ACC112 (cell line): ENCODE measurements around the gene CRIM1.
"Not testable (repeated sequence)": the region's sequence is repeated elsewhere in the genome, so short reads cannot be mapped to it uniquely, and the experiment has no call there.

Experiments
- H2AFZ ChIP-seq: fragments of 200-600 bp; sonication (generic); one replicate; pipeline ENCODE4 v1.6.0; 2017; ENCODE audit warnings: antibody characterized with exemption, low read length; ENCODE audit not compliant: unreplicated experiment
- H3K27ac ChIP-seq: fragments of 200-600 bp; sonication (generic); 2 replicates; pipeline ENCODE4 v1.5.1; 2014; ENCODE audit warnings: low read depth, mild to moderate bottlenecking, antibody characterized with exemption, low read length, moderate library complexity
- H3K27me3 ChIP-seq: fragments of 200-600 bp; sonication (generic); 2 replicates; pipeline ENCODE4 v1.6.1; 2014; ENCODE audit warnings: mild to moderate bottlenecking, antibody characterized with exemption, low read length, moderate library complexity, mixed read lengths; ENCODE audit not compliant: insufficient read depth
- H3K36me3 ChIP-seq: fragments of 200-600 bp; sonication (generic); 2 replicates; pipeline ENCODE4 v1.6.1; 2016; ENCODE audit warnings: mild to moderate bottlenecking, antibody characterized with exemption, low read length, moderate library complexity, mixed read lengths; ENCODE audit not compliant: insufficient read depth
- H3K4me1 ChIP-seq: fragments of 200-600 bp; sonication (generic); one replicate; pipeline ENCODE4 v1.6.1; 2016; ENCODE audit warnings: low read length, mixed read lengths; ENCODE audit not compliant: insufficient read depth, unreplicated experiment, control insufficient read depth
- H3K4me3 ChIP-seq: fragments of 200-600 bp; sonication (generic); 2 replicates; pipeline ENCODE4 v1.5.1; 2014; ENCODE audit warnings: mild to moderate bottlenecking, low read depth, low read length
- H3K79me2 ChIP-seq: fragments of 200-600 bp; sonication (generic); one replicate; pipeline ENCODE4 v1.6.0; 2016; ENCODE audit warnings: low read length; ENCODE audit not compliant: control insufficient read depth, unreplicated experiment, insufficient read depth

Gene CRIM1

DNA sequence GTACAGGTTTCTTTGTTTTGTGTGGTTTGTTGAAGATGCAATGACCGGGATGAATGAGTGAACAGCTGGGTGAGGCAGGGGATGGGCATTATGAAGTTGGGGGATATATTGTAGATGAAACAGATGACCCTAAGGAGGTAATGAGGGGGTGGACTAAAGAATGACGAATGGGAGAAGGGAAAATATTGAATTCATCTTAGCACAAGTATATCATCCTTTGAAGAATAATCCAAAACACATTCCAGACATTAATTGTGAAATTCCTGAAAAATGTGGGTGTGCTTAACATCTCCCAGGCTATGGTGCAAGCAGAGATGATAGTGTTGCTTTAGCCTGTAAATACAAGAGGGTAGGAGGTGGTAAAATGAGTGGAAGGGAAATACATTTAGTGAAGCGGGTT is 5.8 kb downstream of the CRIM1 start:
- Histone ChIP-seq H3K36me3 (peaks cover 21% of the 10 kb centered on the region; the same call in 1 of the 2 replicates), H3K27ac (peak overlapping the region; percentile 81), H3K4me1 (peaks cover 65% of the 10 kb centered on the region), H3K27me3 (no peaks in the 10 kb centered on the region), H3K79me2 (peaks cover 98% of the 10 kb centered on the region), H2AFZ (no peak overlapping the region), H3K4me3 (peak overlapping the region; percentile 85)

DNA sequence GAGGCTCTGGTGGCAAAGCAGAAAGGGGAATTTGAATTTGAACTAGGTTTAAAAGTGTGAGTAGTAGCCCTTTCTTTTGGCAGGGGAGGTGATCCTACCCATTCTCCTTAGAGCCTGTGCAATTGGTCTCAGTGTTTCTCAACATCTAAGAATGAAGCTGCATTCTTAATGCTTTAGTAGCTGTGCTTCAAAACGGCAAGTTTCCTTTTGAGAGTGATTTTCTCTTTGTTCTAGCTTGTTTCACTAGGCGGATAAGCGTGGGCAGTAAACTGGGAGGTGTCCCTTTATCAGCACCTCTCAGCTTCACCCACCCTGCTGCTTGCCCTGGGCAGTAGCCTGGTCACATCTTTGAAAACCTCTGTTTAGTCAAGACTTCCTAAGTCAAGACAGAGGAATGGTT is 6.7 kb downstream of the CRIM1 start:
- Histone ChIP-seq H3K4me1 (peaks cover 74% of the 10 kb centered on the region), H3K4me3 (peak overlapping the region; percentile 85), H3K27ac (peak overlapping the region; percentile 81), H3K27me3 (no peaks in the 10 kb centered on the region), H2AFZ (no peak overlapping the region), H3K79me2 (peaks cover 98% of the 10 kb centered on the region), H3K36me3 (peaks cover 21% of the 10 kb centered on the region; the same call in 1 of the 2 replicates)

GRCh38 chr2:36363085-36363484 is 7.5 kb downstream of the CRIM1 start:
- Histone ChIP-seq H3K79me2 (peaks cover 98% of the 10 kb centered on the region), H3K4me1 (peaks cover 82% of the 10 kb centered on the region), H3K36me3 (peaks cover 21% of the 10 kb centered on the region; the same call in 1 of the 2 replicates)
- not testable (repeated sequence) for H3K27ac ChIP-seq, H3K27me3 ChIP-seq, H3K4me3 ChIP-seq, H2AFZ ChIP-seq

- peaks cover 97% of the 10 kb centered on the region for H3K79me2 ChIP-seq
- H3K36me3 ChIP-seq, result 0 out of 2 replicates have a peak, but pooled peaks cover 10% of the 10 kb centered on the region
- H3K27me3 ChIP-seq, result no peaks in the 10 kb centered on the region
- peaks cover 90% of the 10 kb centered on the region for H3K4me1 ChIP-seq
- H2AFZ ChIP-seq, result no peak overlapping the region
- H3K4me3 ChIP-seq, result peak overlapping the region; percentile 0; the same call in 1 of the 2 replicates
- H3K27ac ChIP-seq, result peak overlapping the region; percentile 43
Observed at GRCh38 chr2:36366491-36367120, 11.0 kb downstream of the CRIM1 start.

DNA sequence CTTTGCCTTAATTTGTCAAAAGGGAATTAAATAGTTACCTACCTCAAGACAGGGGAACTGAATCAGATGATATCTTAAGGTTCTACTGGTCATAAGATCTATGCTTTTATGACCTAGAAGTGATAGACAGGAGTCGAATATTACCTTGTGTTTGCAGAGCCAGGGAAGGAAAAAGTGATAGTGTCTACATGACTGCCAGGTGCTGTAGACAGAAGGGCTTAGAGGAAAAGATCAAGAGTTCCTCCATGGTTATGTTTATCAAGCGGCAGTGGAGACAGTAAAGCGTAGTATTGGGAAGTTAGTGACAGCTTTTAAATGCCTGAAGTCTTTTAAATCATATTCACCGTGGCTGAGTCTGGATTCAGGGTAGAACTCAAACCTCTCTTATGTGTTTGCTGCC is 11.9 kb downstream of the CRIM1 start:
- Histone ChIP-seq H3K4me1 (peaks cover 90% of the 10 kb centered on the region), H2AFZ (no peak overlapping the region), H3K27me3 (no peaks in the 10 kb centered on the region), H3K4me3 (peak overlapping the region; percentile 0; the same call in 1 of the 2 replicates), H3K79me2 (peaks cover 97% of the 10 kb centered on the region), H3K27ac (peak overlapping the region; percentile 43), H3K36me3 (0 out of 2 replicates have a peak, but pooled peaks cover 10% of the 10 kb centered on the region)

- peaks cover 91% of the 10 kb centered on the region for H3K4me1 ChIP-seq
- H3K36me3 ChIP-seq, result 0 out of 2 replicates have a peak, but pooled peaks cover 10% of the 10 kb centered on the region
- H2AFZ ChIP-seq, result no peak overlapping the region
- H3K4me3 ChIP-seq, result no peak overlapping the region
- peak overlapping the region; percentile 94 for H3K27ac ChIP-seq
- no peaks in the 10 kb centered on the region for H3K27me3 ChIP-seq
- peaks cover 97% of the 10 kb centered on the region for H3K79me2 ChIP-seq
Observed at GRCh38 chr2:36367895-36368353, 12.3 kb downstream of the CRIM1 start.

GRCh38 chr2:36368438-36368837 is 12.9 kb downstream of the CRIM1 start:
- Histone ChIP-seq H3K27ac (peak overlapping the region; percentile 94), H3K27me3 (no peaks in the 10 kb centered on the region), H3K36me3 (0 out of 2 replicates have a peak, but pooled peaks cover 10% of the 10 kb centered on the region), H3K79me2 (peaks cover 97% of the 10 kb centered on the region), H3K4me1 (peaks cover 92% of the 10 kb centered on the region), H2AFZ (no peak overlapping the region), H3K4me3 (no peak overlapping the region)

- H3K27me3 ChIP-seq, result no peaks in the 10 kb centered on the region
- no peak overlapping the region for H3K4me3 ChIP-seq
- H3K79me2 ChIP-seq, result peaks cover 97% of the 10 kb centered on the region
- H3K27ac ChIP-seq, result peak overlapping the region; percentile 94
- H2AFZ ChIP-seq, result no peak overlapping the region
- H3K36me3 ChIP-seq, result 0 out of 2 replicates have a peak, but pooled peaks cover 9% of the 10 kb centered on the region
- peaks cover 92% of the 10 kb centered on the region for H3K4me1 ChIP-seq
Observed at GRCh38 chr2:36369163-36369562, 13.6 kb downstream of the CRIM1 start.

- Histone ChIP-seq H3K27me3 (no peaks in the 10 kb centered on the region), H2AFZ (no peak overlapping the region), H3K4me1 (peaks cover 95% of the 10 kb centered on the region), H3K4me3 (peak overlapping the region; percentile 13; the same call in 1 of the 2 replicates), H3K36me3 (0 out of 2 replicates have a peak, but pooled peaks cover 7% of the 10 kb centered on the region), H3K79me2 (peaks cover 98% of the 10 kb centered on the region), H3K27ac (peak overlapping the region; percentile 94)
Observed at GRCh38 chr2:36369716-36370115, 14.1 kb downstream of the CRIM1 start.

- Histone ChIP-seq H3K27ac (peak overlapping the region; percentile 94), H3K79me2 (peaks cover 98% of the 10 kb centered on the region), H3K4me1 (peaks cover 99% of the 10 kb centered on the region), H3K27me3 (no peaks in the 10 kb centered on the region), H3K4me3 (peak overlapping the region; percentile 68), H3K36me3 (0 out of 2 replicates have a peak, but pooled peaks cover 7% of the 10 kb centered on the region), H2AFZ (no peak overlapping the region)
Observed at GRCh38 chr2:36370281-36370680, 14.7 kb downstream of the CRIM1 start.
